Stimulated activated CD8-positive, alpha-beta memory T cell treated with anti-CD3 and anti-CD28 coated beads, Interleukin-12 subunit alpha, Interleukin-12 subunit beta, amount 100 ng/mL, for 4 hours (primary cell): Measurements from ENCODE around the gene TSPAN6.

ENCODE experiments used
- DNase-seq: peaks from one replicate; pipeline ENCODE4 v3.0.0-alpha.2; 2020; ENCODE audit warnings: low read depth

TSPAN6 gene

DNA sequence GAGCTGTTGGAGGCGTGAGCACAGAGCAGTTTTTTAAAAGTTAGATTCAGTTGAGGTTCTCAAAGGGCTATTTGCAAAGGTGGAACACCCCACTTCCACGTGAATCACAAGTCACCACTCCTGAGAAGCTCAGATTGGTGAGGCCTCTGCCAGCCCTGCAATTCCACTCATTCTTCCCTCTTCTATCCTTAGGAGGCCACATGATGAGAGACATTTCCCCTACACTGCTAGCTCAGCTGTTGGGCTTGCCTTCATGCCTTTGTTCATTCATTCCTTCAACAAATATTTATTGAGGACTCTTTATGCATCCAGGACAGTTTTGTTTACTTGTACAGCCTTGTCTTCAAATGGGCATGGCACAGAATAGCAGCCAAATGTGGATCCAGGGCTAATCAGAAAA is 11.1 kb upstream of the TSPAN6 start:
- no peak for DNase-seq

DNA sequence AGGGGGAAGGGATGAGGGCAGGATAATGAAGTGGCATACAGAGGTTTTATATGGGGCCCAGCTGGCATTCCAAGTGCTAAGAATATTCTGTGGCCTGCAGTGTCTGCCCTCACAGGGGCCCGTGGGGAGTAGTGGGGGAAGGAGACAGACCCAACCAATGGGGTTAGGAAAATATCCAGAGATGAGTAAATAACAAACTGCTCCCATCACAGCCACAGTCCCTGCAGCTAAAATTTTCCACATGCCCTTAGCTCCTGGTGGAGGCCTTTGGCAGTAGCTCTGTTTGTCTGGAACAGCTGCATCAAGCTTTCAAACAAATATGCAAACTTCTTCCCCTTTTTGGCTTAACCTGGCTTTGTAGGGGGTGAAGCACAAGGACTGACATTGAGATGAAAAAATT is 10.5 kb upstream of the TSPAN6 start:
- DNase-seq = no peak

DNA sequence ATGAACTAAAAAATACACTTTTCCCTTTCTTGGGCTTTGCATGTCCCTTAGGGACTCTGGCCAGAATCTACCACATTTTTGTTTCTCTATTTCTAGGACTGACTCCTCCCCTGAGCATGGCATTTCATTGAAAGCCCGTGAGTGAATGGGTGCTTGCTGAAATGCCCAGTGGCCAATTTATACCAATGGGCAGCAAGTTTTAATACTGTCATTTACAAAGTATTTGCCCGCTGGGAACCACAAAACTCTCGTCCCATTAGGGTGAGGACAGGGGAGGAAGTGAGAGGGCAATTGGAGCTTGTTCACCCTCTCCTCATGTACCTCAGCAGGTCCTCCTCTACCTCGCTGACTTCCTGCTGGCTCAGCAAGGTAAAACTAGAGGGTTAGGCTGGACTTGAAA is 8.5 kb upstream of the TSPAN6 start:
- DNase-seq = no peak

DNA sequence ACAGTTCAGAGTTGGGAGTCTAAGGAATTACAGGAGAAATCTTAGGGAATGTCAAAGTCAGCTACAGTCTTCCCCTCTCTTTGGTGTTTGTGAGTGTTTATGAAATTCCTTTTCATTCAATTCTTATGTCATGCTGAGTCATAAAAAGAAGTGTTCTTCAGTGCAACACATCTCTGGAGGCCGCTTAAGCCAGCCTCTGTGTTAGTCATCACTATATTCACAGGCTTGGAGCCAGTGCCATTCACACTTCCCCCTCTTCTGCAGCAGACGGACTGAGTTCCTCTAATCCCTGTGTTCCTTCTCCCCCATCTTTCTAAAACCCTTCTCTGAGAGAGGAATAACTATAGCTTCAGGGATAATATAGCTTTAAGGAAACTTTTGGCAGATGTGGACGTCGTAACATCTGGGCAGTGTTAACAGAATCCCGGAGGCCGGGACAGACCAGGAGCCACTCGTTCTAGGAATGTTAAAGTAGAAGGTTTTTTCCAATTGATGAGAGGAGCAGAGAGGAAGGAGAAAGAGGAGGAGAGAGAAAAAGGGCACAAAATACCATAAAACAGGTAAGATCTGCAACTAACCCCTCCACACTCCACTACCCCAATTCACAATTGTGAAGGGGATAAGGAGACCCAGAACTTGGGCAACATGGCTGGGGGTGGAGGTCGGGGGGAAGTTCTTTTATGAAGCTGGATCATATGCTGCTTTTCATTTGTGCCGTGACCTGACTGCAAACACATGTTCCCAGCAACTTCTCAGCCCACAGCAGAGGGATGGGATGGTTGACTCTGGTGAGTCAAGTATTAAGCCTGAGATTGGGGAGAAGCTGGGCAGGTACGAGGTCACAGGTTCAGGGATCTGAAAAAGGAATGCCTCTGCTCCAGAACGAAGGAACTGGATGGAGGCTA is 7.6 kb upstream of the TSPAN6 start, which contains the start of gene SRPX2:
SRPX2 (plus strand) TSS at position 244 of the 905 bp plus-strand sequence. CDS start 2,124 bp downstream, outside the sequence.
- no peak for DNase-seq

DNA sequence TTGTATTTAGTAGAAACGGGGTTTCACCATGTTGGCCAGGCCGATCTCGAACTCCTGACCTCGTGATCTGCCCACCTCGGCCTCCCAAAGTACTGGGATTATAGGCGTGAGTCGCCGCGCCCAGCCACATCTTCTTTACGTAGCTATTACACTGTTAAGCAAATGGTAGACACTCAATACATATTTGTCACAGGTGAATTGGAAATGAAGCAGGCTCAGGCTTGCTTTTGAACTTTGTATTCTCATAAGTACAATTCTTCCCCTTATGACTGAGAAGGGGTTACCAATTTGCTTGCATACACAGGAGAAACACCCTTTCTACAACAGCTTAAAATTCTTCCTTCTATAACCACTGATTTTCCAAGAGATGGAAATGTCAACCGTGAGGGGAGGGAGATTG is 6.6 kb upstream of the TSPAN6 start:
- DNase-seq = no peak

DNA sequence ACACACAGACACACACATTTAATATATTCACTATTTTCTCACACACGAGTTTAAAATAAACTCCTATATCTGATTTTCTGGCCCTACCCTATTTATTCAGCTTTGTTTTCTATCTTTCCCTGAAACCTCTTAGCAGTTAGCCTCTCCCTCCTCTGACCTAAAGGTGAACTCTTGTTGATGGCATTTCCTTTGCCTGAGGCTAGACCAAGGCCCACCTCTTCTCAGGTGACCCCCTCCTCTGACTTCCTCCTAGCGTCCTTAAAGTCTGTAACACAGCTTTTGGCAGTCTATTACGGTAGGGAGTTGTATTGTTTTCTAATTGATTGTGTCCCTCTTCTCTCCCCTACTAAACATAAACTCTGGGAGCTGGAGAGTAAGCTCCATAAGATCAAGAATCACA is 5.7 kb upstream of the TSPAN6 start:
- no peak for DNase-seq

DNA sequence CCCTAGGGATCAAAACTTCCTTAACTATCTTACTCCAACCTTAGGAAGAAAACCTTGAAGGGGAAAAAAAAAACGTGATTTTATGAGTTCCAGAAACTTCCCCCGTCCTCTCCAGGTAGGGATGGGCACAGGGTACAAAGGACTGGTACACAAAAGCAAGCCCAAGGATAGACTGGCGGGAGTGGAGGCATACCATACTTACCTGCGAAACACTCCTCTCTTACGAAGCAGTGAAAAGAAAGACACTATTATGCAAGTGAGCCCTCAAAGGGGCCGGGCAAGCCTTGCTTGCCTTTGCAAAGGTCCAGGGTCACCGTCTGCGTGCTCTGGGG is 651 bp downstream of the TSPAN6 start:
- no peak for DNase-seq

DNA sequence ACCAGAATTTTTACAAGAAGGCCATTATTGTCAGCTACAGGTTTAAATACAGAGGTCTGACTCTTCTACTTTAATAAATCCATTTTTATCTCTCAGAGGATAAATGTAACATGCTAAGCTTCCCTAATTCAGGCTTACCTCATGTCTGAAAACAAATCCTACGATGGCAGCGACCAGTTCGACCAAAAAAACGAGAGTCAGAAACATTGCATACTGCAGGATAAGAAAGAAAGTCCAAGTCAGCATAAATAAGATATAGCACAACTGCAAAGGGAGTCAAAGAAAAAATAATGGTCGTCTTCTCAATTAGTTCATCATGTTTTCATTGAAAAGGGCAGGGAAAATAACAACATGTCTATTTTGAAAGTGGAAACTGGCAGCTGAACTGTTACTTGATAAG is 1.6 kb downstream of the TSPAN6 start:
- no peak for DNase-seq

DNA sequence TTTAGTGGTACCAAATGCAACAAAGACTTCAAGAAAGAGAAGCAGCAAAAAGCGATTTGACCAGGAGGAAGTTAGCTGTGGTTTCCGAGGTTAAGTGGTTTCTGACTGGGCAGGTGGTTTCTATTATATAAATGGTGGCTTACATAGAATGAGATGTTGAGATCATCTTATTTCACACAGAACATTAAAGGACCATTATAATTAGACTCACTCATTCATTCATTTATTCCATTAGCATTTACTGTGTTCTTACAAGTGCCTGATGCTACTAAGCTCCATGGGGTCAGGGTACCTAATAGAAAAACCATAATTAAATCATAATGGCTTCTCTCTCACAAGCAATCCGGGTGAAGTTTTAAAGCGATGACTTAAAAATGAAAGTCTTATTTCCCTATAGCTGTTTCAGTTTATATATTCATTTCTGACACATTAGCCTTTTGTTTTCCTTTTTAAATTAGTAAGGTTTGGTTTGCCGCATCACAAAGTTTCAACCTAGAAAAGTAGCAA is 10.6 kb downstream of the TSPAN6 start:
- DNase-seq = no peak

DNA sequence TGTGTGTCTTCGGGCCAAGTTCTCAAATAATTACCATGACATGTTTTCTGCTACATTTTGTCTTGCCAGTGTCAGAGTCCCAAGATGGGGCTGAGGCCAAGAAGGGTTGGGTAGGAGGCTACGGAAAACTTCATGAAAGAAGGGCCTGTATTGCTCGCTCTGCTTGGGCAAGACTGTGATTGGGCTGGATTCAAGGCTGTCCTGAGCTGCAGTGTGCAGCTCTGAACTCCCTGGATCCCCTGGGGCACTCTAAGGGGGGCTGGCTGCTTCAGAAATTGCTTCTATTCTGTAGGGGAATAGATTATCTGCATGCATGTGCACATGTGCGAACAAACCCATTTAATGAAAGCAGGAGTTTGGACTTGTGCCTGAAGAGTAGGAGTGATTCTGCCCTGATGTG is 13.6 kb downstream of the TSPAN6 start:
- no peak for DNase-seq

DNA sequence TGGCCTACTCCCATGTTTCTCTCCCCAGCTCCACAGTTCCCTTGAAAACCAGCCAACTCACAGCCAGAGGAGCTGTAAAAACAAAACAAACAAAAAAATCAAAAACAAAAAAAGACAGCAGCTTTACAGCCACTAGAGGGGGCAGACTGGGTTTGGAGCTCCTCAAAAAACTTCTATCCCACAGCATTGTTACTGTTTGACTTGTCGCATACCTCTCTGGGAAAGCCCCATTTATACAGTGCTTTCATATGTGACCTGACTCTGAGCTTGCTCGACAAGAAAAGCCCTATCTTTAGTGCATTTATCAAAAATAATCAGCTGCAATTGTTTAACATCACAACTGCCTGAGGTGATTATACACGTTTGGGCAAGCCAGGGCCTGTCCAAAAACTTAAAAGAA is 21.6 kb downstream of the TSPAN6 start:
- no peak for DNase-seq

DNA sequence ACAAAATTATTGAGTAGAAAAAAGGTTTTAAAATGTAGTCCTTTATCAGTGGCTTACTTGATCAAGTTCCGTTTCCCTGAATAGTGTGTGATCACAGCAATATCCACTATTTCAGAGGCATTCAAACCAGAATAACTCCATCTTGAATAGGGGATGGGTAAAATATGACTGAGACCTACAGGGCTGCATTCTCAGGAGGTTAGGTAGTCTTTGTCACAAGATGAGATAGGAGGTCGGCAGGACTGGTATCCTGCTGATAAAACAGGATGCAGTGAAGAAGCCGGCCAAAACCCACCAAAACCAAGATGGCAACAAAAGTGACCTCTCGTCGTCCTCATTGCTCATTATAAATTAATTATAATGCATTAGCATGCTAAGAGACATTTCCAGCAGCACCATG is 24.7 kb downstream of the TSPAN6 start:
- no peak for DNase-seq

DNA sequence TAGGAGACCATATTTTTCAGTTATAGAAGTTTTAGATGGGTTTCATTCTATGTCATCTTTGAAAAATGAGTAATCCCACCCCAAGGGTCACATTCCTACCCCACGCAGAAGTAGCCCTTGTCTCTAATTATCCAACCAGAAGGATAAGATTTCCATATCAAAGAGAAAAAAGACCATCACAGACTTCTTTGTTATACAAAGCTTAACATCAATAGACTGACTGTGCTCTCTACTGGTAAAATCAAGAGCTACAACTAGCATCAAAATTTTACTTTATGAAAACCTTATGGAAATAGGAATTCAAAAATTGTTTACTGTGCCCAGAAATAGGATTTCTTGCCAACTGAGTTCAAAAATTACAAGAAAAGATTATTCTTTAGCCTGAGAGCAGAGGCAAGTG is 27.0 kb downstream of the TSPAN6 start:
- no peak for DNase-seq

DNA sequence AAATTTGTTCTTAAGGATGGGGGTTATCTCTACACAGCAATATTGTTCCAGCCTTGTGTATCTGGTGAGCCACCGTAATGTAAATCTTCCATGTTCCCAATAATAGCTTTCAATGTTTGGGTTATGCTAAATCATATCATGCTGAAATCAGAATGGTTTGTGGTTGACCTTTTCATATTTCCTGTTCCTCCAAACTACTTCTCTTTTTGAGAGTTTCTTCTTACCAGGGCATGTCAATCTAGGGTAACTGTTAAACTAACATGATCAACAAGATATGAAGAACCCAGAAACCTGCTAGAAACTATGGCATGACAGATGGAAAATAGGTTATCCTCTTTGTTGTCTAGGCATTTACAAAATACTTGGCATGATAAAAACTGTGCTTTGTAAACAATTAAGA is 29.9 kb downstream of the TSPAN6 start:
- no peak for DNase-seq

DNA sequence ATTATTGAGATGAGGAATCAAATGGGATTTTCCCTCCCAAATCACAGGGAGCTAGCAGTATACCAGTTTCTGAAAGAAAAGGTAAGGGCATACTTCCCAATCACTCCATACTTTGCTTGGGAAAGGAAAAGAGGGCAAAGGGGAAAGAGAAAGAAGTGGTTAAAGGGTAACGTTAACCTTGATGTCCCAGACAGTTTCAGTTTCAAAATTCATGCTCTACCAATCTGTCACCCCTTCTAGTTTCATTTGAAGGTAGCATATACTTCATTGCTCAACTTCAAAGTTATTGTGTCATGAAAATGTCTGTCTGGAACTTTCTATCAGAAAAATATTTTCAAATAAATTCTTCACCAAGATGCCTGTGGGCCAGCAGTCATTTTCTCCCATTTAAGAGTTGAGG is 35.8 kb downstream of the TSPAN6 start:
- DNase-seq = no peak

DNA sequence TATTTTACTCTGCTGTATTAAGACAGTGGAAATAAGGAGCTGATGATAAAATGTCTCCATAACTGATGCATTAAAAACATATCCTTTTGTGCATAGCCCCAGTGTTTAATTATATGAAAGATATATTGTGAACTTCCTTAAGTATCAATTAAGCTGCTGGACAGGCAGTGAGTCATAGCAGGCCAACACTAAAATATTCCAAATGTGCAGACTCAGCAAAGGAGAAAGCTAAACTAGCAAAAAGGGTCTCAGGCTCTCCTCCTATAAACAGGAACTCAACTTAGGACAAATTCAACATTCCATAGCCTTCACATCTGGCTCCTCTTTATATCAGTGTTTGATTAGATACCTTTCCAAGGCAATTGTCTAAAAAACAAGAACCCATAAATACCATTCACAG is 36.3 kb downstream of the TSPAN6 start:
- no peak for DNase-seq

DNA sequence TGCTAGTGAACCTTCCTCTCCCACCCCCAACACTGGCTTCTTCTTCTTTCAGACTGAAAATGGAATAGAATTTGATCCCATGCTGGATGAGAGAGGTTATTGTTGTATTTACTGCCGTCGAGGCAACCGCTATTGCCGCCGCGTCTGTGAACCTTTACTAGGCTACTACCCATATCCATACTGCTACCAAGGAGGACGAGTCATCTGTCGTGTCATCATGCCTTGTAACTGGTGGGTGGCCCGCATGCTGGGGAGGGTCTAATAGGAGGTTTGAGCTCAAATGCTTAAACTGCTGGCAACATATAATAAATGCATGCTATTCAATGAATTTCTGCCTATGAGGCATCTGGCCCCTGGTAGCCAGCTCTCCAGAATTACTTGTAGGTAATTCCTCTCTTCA is 37.1 kb downstream of the TSPAN6 start:
- DNase-seq = no peak

DNA sequence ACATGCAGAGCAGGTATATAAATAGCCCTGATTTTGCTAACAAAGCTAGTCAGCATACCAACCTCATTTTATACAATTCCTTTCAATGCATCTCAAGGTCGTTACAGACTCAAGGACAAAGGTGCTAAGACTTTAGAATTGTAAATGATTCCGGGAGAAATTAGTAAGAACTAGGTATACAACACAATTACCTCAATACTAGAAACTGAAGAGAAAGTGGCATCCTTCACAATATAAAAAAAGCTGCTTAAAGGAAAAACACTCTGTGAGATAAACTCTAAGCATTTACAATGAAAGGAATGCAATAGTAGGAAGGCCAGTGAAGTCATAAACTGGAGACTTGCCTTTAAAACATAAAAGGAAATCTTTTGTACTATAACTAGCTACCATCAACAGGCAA is 40.0 kb downstream of the TSPAN6 start:
- DNase-seq = no peak

DNA sequence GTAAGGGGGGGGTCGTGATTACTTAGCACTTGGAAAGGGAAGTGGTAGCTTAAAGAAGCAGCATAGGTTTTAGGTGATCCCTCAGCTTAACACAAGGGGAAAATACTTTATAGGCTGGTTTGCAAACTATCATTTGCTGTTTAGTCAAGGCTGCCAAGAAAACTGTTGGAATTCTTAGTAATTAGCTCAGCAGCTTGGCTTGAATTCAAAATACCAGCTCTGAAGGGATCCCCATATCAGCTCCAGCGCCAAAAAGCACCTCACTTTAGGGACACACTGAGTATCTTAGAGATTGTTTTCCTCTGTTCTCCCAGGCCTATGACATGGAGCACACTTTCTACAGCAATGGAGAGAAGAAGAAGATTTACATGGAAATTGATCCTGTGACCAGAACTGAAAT is 43.0 kb downstream of the TSPAN6 start:
- DNase-seq = no peak

DNA sequence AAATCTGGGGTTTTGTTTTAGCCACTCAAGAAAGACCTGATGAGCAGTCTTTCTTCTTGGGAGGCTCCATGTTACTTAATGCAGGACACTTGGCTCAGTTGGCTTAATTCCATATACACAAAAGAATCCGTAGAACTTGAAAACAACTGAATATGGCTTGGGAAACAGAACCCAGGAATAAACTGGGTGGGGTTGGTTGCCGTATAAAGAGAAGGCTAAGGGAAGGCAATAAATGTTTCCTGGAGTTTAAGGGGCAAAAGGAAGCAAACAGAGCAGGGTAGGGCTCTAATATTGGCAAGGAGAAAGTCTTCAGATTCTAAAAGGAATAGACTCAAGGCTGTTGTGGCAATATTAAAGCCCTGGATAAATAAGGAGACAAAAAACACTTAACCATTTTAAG is 43.5 kb downstream of the TSPAN6 start:
- no peak for DNase-seq

DNA sequence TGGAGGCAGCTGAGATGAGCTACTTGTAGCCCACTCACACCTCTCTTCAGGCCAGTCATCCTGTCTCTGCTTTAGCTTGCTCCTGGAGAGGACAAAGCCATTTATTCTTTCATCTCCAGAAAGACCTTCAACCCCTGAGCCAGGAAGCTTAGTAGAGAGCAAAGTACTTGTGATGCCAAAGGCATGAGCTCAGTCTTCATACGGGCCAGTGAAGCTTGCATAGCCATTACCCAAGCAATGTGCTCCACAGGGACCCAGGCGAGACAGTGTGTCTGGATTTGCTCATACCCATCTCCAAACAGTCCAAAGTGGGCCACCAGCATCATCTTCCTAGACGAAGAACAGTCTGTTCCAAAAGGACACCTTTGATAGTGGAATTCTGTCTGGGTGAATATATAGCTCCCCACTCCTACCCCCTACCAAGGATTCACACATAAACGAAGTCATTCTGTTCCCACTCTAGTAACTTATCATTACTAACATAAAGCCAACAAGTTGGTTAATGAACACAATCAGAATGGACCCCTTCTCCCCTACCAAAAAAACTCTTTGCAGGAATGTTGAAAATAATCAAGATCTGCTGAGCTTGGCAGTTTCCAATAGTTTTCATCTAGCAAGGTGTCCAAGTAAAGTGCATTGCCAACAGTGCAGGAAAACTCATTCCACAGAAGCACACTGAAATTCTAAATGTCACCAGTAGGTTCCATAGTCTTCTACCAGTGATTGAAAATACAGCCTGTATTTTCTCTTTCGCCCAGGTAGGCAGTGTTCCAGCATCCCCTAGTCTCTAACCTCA is 45.2 kb downstream of the TSPAN6 start:
- DNase-seq = no peak

DNA sequence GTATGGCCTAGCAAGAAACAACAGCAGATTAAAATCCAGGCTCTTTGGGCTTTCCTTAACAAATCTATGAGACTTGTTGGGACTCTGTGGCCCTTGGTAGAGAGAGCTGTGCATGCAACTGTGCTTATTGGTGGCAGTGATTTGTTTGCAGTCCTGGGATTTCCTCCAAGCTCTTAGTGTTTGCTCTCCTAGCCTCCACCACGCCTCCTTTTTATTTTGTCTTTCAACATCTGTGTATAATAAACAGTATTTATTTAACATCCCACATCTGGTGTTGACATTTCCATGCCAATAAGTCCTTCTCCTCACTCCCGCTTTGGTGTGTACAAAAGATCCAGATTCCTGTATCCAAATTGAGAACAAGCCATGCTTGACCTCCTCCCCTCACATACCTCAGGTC is 48.7 kb downstream of the TSPAN6 start:
- DNase-seq = no peak

DNA sequence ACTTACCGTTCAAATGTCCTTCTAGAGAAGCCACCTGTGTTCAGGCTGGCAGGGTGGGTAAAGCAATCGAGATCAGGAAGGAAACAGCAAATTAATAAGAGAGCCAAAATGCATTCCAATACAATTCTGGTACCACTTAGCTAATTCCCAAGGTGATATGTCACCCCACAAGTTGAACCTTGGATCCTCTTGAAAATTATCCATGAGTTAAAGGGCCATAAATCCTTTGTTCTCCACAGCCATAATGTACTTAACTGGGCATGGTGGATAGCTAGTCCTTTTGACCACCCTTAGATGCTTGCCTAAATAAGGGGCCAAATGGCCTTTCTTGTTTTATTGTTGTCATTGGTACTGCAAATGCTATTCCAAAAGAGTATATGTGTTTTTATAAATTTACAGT is 49.9 kb downstream of the TSPAN6 start:
- DNase-seq = no peak
